Spleen (tissue), 7 donors: ENCODE data around the gene TSKU.

Experiments
- POLR2AphosphoS5 ChIP-seq, 3 donors: sonication (generic); formaldehyde crosslinking; IDR thresholded peaks; one replicate each; pipeline ENCODE4 v1.5.1; 2017; ENCODE audit warnings: antibody characterized with exemption in 3 of 3
- TF ChIP-seq, protein P1 (sequence below), 11 experiments: fragments of 200-600 bp in 7 of 11; fragments of 450-650 bp in 4 of 11; sonication (generic) in 4 of 11; IDR thresholded peaks in 8 of 11; conservative IDR thresholded peaks in 3 of 11; 1 replicate in 7 of 11; 2 replicates in 4 of 11; pipeline versions ENCODE4 v1.4.0 to v1.8.0; 2016 to 2021; ENCODE audit warnings: antibody characterized with exemption in 11 of 11, inconsistent platforms in 4 of 11, mild to moderate bottlenecking in 1 of 11
- donor health status: DM: no; HTN: no; CAD: no; lungs with moderate emphysema.
- donor health status: DM: no; HTN: no; CAD: no.
- donor health status: DM: no; HTN: no; CAD: no.

DNA sequence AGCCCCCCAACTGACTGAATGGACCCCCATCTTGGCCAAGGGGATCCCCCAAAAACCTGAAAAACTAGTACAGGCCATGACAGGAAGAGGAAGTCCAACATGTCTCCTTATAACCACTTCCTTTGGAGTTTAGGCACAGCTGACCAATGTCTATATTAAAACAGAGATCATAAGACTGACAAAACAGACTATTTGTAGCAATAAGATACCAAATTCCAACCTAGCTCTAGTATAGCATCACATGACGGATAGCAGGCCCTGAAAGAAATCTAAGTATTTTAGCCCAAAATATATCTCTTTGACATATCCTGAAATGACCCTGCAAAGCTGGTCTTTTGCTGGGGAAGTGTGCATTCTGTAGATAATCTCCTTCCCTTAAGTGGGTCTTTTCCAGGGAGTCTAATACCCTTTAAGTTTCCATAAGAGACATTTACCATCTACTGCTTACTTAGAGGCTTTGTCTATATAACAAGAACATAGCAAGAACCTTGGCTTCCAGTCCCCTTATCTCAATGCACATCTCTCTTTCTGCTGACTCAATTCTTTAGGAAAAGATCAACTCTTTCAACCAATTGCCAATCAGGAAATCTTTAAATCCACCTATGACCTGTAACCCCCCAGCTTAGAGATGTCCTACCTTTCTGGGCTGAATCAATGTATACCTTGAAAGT lies 42.7 kb downstream of the TSKU start:
- TF ChIP-seq, protein P1, sequence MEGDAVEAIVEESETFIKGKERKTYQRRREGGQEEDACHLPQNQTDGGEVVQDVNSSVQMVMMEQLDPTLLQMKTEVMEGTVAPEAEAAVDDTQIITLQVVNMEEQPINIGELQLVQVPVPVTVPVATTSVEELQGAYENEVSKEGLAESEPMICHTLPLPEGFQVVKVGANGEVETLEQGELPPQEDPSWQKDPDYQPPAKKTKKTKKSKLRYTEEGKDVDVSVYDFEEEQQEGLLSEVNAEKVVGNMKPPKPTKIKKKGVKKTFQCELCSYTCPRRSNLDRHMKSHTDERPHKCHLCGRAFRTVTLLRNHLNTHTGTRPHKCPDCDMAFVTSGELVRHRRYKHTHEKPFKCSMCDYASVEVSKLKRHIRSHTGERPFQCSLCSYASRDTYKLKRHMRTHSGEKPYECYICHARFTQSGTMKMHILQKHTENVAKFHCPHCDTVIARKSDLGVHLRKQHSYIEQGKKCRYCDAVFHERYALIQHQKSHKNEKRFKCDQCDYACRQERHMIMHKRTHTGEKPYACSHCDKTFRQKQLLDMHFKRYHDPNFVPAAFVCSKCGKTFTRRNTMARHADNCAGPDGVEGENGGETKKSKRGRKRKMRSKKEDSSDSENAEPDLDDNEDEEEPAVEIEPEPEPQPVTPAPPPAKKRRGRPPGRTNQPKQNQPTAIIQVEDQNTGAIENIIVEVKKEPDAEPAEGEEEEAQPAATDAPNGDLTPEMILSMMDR (IDR thresholded peaks at IDR 0.05 in 8 of 11, conservative IDR thresholded peaks at IDR 0.05 in 3 of 11) = no peak
- no peak for TF ChIP-seq POLR2AphosphoS5 (IDR thresholded peaks at IDR 0.05)
